Transverse colon (tissue), 4 donors: Measurements from ENCODE around the gene ZCCHC7.
A peak's percentile ranks its signal among the peaks of the same experiment; 100 is the strongest.

Source experiments
- CTCF ChIP-seq, 5 experiments: fragments of 200-600 bp in 3 of 5; fragments of 450-650 bp in 2 of 5; sonication (generic) in 3 of 5; IDR thresholded peaks; 1 replicate in 2 of 5; 2 replicates in 3 of 5; pipeline ENCODE4 v1.5.1; 2016 to 2017; ENCODE audit warnings: antibody characterized with exemption in 5 of 5, inconsistent platforms in 3 of 5, mild to moderate bottlenecking in 2 of 5, moderate library complexity in 1 of 5
- EP300 ChIP-seq: sonication (generic); formaldehyde crosslinking; IDR thresholded peaks from one replicate; pipeline ENCODE4 v1.6.1; 2017; ENCODE audit warnings: antibody characterized with exemption, low read depth
- POLR2A ChIP-seq: fragments of 450-650 bp; IDR thresholded peaks from one replicate; pipeline ENCODE4 v1.6.1; 2016; ENCODE audit warnings: antibody characterized with exemption, mild to moderate bottlenecking, moderate library complexity
- POLR2AphosphoS5 ChIP-seq, 3 donors: sonication (generic); formaldehyde crosslinking; IDR thresholded peaks; one replicate each; pipeline ENCODE4 v1.6.1; 2016; ENCODE audit warnings: antibody characterized with exemption in 3 of 3

GRCh38 chr9:37390759-37391158, 270.4 kb downstream of the ZCCHC7 start:
- TF ChIP-seq CTCF (IDR thresholded peaks at IDR 0.05), result peak; percentile 37 to 54 (median 39)
- no peak for TF ChIP-seq EP300
- no peak for TF ChIP-seq POLR2AphosphoS5 (IDR thresholded peaks at IDR 0.05)
- no peak for TF ChIP-seq POLR2A
